Gastroesophageal sphincter (tissue), 4 donors: ENCODE results near the gene SHISA9. TPM values are rescaled to one million over a fixed set of nuclear protein-coding genes. Genes with fewer than 3 reads are reported as not detected.

Experiments
- ATAC-seq: fragments of 150-250 bp; one replicate; pipeline ENCODE4 v1.9.1; 2016; ENCODE audit warnings: mild to moderate bottlenecking, moderate library complexity
- H3K27ac ChIP-seq, 4 donors: fragments of 200-600 bp; sonication (generic) in 3 of 4; 1 replicate in 3 of 4; 2 replicates in 1 of 4; pipeline ENCODE4 v1.5.1; 2016 to 2019
- H3K27me3 ChIP-seq: fragments of 200-600 bp; sonication (generic); one replicate; pipeline ENCODE4 v1.5.1; 2019
- H3K36me3 ChIP-seq, 2 donors: fragments of 200-600 bp; sonication (generic); one replicate each; pipeline ENCODE4 v1.5.1; 2019; ENCODE audit warnings: control low read depth in 1 of 2
- H3K4me1 ChIP-seq, 3 donors: fragments of 200-600 bp; sonication (generic); 1 replicate in 2 of 3; 2 replicates in 1 of 3; pipeline ENCODE4 v1.5.1; 2016 to 2019; ENCODE audit warnings: control low read depth in 2 of 3
- H3K4me3 ChIP-seq, 2 donors: fragments of 200-600 bp; sonication (generic); one replicate each; pipeline ENCODE4 v1.5.1; 2019; ENCODE audit warnings: mild to moderate bottlenecking in 1 of 2, moderate library complexity in 1 of 2
- H3K9me3 ChIP-seq, 3 donors: fragments of 200-600 bp; sonication (generic); one replicate each; pipeline ENCODE4 v1.5.1; 2017 to 2019; ENCODE audit warnings: control low read depth in 2 of 3
- CTCF ChIP-seq, 4 experiments: fragments of 200-600 bp in 2 of 4; fragments of 450-650 bp in 2 of 4; sonication (generic) in 1 of 4; IDR thresholded peaks; one replicate each; pipeline ENCODE4 v1.5.1; 2017 to 2019; ENCODE audit warnings: antibody characterized with exemption in 4 of 4, mild to moderate bottlenecking in 2 of 4, moderate library complexity in 2 of 4
- EP300 ChIP-seq: sonication (generic); formaldehyde crosslinking; IDR thresholded peaks from one replicate; pipeline ENCODE4 v1.6.1; 2017; ENCODE audit warnings: antibody characterized with exemption, mild to moderate bottlenecking
- POLR2A ChIP-seq, 2 donors: fragments of 450-650 bp; IDR thresholded peaks; one replicate each; pipeline ENCODE4 v1.6.1; 2017; ENCODE audit warnings: antibody characterized with exemption in 2 of 2, mild to moderate bottlenecking in 2 of 2, moderate library complexity in 1 of 2
- POLR2AphosphoS5 ChIP-seq: sonication (generic); formaldehyde crosslinking; IDR thresholded peaks from one replicate; pipeline ENCODE4 v1.6.1; 2017; ENCODE audit warnings: antibody characterized with exemption
- WGBS, 2 donors: methylation state at CpG; one replicate each; pipeline ENCODE4 v1.1.5; 2018; ENCODE audit warnings: low coverage in 1 of 2; 5-methylcytosine and 5-hydroxymethylcytosine counted together
- total RNA-seq, 4 donors: library from RNA; depleted of rRNA; stranded (reverse); fragments of >200 nt; gene quantifications; one replicate each; pipeline ENCODE4 v1.1.0, GENCODE V29; 2016

The SHISA9 gene
- total RNA-seq, 4 donors from 2014 or later = 1.1 to 12.6 (median 4.9) TPM

DNA sequence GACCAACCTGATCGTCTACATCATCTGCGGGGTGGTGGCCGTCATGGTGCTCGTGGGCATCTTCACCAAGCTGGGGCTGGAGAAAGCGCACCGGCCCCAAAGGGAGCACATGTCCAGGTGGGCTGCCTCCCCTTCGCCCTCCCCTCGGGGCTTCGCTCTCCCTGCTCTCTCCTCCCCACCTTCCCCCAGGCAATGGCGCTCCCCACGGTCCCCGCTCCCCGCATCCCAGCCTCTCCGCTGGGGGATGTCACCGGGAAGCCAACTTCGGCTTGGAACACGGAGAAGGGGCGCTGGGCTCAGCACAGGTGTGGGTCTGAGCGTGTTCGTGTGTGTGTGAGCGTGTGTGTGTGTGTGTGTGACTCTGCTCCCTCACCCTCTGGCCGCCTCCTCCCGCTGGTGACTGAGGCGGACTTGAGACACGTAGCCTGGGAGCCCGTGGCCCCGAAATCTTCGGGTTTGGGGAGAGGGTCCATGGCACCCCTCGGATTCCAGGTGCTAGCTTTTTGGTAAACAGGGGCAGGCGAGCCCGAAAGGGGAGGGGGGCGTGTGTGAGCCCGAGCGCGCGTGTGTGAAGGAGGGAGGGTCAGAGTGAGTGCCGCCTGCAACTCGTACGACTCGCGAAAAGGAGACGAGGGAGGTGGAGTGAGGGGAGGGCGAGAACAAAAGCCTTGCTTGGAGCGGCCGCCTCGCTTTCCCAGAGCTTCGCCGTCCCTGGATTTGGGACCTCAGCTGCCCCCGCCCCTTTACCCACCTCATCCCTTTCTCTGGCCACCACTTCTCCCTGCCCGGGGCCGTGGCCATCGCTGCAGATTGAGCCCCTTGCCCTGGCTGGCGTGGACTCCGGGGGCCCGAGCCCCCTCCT, 1.3 kb downstream of the SHISA9 start:
- no peak for ATAC-seq
- peak overlapping the region in 1 of 4 donors; percentile 35 for H3K27ac ChIP-seq

DNA sequence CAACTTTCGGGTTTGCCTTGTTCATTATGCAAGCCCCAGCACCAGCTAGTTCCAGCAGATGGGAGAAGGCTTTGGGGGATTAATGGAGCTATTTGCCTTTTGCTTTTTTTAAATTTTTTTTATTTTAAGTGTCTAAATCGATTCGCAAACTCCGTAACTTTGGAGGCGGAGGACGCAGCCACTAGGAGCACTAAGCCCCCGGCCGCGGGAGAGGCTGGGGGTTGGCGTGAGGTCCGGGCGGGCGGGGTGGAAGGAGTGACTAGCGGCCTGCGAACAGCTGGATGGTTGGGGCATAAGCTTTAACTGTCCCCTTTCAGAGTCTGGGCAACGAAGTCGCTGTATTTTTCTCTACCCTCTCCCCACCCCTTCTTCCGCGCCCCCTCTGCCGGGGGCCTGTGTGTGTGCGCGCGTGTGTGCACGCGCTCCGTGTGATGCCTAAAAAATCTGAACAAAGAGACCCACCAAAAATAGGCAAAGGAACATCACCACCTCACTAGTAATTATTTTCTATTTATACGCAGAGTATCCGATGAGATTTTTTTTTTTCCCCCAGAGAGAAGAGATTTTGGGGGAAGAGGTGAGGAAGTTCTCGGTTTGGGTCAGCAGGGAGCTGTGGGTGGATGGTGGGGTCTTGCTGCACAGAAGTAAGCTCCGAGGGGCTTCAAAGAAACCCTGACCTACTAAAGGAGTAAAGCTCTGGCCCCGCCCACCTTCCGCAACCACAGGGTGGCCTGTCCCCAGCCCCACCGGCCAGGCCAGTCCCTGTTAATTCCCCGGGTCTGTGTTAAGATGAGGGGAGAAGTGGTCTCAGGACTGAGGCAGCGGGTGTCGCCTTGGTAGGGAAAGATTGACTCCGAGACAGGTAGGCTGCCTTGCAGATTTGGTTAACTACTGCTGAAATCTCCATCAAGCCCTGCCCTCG, 2.3 kb downstream of the SHISA9 start:
- Histone ChIP-seq H3K4me1 (peaks cover 0 to 35% (median 9%) of the 10 kb centered on the region in 3 donors), H3K27me3 (peaks cover 85% of the 10 kb centered on the region), H3K36me3 (no peaks in the 10 kb centered on the region), H3K4me3 (peak overlapping the region in 1 of 2 donors; percentile 54), H3K27ac (peak overlapping the region in 1 of 4 donors; percentile 35), H3K9me3 (no peaks in the 10 kb centered on the region)
- TF ChIP-seq EP300 = no peak
- 4 to 21% methylated on average over 4 to 13 of the region's 38 CpGs for WGBS, 2 donors
- no peak for ATAC-seq

More for the DNA sequence above, 1.3 kb downstream of the SHISA9 start:
- Histone ChIP-seq H3K4me3 (peak overlapping the region in 1 of 2 donors; percentile 54), H3K36me3 (no peaks in the 10 kb centered on the region), H3K27me3 (peaks cover 92% of the 10 kb centered on the region), H3K4me1 (peaks cover 0 to 35% (median 9%) of the 10 kb centered on the region in 3 donors), H3K9me3 (no peaks in the 10 kb centered on the region)
- TF ChIP-seq CTCF (IDR thresholded peaks at IDR 0.05) = no peak
- TF ChIP-seq POLR2A (IDR thresholded peaks at IDR 0.05) = no peak
- no peak for TF ChIP-seq EP300
- no peak for TF ChIP-seq POLR2AphosphoS5
- 3 to 5% methylated on average over 8 to 32 of the region's 55 CpGs for WGBS, 2 donors

GRCh38 chr16:12904329-12904671, 2.9 kb downstream of the SHISA9 start:
- H3K27ac ChIP-seq = no peak overlapping the region
- no peak for TF ChIP-seq POLR2A (IDR thresholded peaks at IDR 0.05)
- no peak for TF ChIP-seq EP300
- no peak for TF ChIP-seq POLR2AphosphoS5
- TF ChIP-seq CTCF (IDR thresholded peaks at IDR 0.05) = no peak
- no peak for ATAC-seq
- peaks cover 79% of the 10 kb centered on the region for H3K27me3 ChIP-seq
- H3K4me1 ChIP-seq = peaks cover 0 to 35% (median 9%) of the 10 kb centered on the region in 3 donors
- no peaks in the 10 kb centered on the region for H3K9me3 ChIP-seq
- peak overlapping the region in 1 of 2 donors; percentile 54 for H3K4me3 ChIP-seq
- 0% methylated on average over 1 of the region's 7 CpGs; no CpG with 5 or more reads in 1 of the 2 donors for WGBS, 2 donors
- no peaks in the 10 kb centered on the region for H3K36me3 ChIP-seq

GRCh38 chr16:12906271-12906670, 4.9 kb downstream of the SHISA9 start:
- H3K4me1 ChIP-seq = peaks cover 0 to 27% (median 9%) of the 10 kb centered on the region in 3 donors
- WGBS, 2 donors = 80 to 100% methylated on average over 1 to 5 of the region's 5 CpGs
- H3K36me3 ChIP-seq = no peaks in the 10 kb centered on the region
- no peak for ATAC-seq
- H3K4me3 ChIP-seq = no peak overlapping the region
- H3K27ac ChIP-seq = no peak overlapping the region
- TF ChIP-seq POLR2AphosphoS5 = no peak
- TF ChIP-seq POLR2A (IDR thresholded peaks at IDR 0.05) = no peak
- TF ChIP-seq EP300 = no peak
- no peak for TF ChIP-seq CTCF (IDR thresholded peaks at IDR 0.05)
- H3K27me3 ChIP-seq = peaks cover 79% of the 10 kb centered on the region
- H3K9me3 ChIP-seq = peaks cover 0 to 10% (median 0%) of the 10 kb centered on the region in 3 donors

DNA sequence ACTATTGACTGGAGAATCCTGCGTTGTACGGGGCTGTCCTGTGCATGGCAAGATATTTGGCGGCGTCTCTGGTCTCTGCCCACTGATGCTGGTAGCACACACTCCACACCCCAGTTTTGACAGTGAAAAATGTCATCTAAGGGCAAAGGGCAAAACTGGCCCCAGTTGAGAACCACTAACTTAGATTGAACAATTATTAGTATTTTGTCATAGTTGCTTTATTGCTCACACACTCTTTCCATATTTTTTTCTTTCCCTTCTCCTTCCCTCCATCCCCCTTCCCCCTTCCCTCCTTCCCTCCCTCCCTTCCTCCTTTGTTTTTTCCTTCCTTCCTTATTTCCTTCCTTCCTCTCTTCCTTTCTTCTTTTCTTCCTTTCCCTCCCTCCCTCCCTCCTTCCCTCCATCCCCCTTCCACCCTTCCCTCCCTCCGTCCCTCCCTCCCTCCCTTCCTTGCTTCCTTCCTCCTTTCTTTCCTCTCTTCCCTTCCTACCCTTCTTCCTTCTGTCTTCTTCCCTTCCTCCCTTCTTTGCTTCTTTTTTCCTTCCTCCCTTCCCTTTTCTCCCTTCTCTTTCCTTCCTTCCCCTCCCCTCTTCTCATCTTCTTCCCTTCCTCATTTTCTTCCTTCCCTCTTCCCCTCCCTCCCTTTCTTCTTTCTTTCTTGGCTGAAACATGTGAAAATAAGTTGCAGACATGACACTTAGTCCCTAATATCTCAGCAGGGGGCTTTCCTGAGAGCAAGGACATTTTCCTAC, 5.5 kb downstream of the SHISA9 start:
- Histone ChIP-seq H3K4me1 (peaks cover 0 to 20% (median 8%) of the 10 kb centered on the region in 3 donors), H3K27me3 (peaks cover 78% of the 10 kb centered on the region)
- TF ChIP-seq CTCF (IDR thresholded peaks at IDR 0.05) (no peak), POLR2A (IDR thresholded peaks at IDR 0.05) (no peak), POLR2AphosphoS5 (no peak), EP300 (no peak)

More for the DNA sequence above, 5.5 kb downstream of the SHISA9 start:
- no peak overlapping the region for H3K27ac ChIP-seq
- no peak overlapping the region for H3K4me3 ChIP-seq
- ATAC-seq = no peak
- 69 to 100% methylated on average over 1 to 5 of the region's 5 CpGs for WGBS, 2 donors
- H3K36me3 ChIP-seq = no peaks in the 10 kb centered on the region
- H3K9me3 ChIP-seq = peaks cover 0 to 10% (median 0%) of the 10 kb centered on the region in 3 donors
